ENCODE results near the gene SYDE1. TPM values are rescaled to one million over a fixed set of nuclear protein-coding genes. Genes with fewer than 3 reads are reported as not detected.

The SYDE1 gene
- total and polyA plus RNA-seq, 10 of the 15 experiments (the other 5 are each of a cell fraction or from before 2014, with no cell fraction given): not detected

- TF ChIP-seq E4F1 (IDR thresholded peaks at IDR 0.05; ENCODE audit: borderline replicate concordance, partially characterized antibody): no peak
- peak; percentile 99 for TF ChIP-seq RAD51 (IDR thresholded peaks at IDR 0.05)
- peak; percentile 98 for TF ChIP-seq NBN (IDR thresholded peaks at IDR 0.05)
- no peak for TF ChIP-seq CEBPB (IDR thresholded peaks at IDR 0.05; ENCODE audit: borderline replicate concordance in 1 of 2, low read depth in 2 of 2, low read length in 2 of 2)
- TF ChIP-seq ATF2 (IDR thresholded peaks at IDR 0.05; ENCODE audit: low read length): no peak
- TF ChIP-seq KDM1A (IDR thresholded peaks at IDR 0.05; ENCODE audit: borderline replicate concordance): no peak
- no peak for TF ChIP-seq MEF2A (IDR thresholded peaks at IDR 0.05; ENCODE audit: insufficient read depth, low read depth, low read length)
- peak; percentile 86 for TF ChIP-seq POLR2AphosphoS5 (IDR thresholded peaks at IDR 0.05; ENCODE audit: low read length)
- TF ChIP-seq PBX3 (IDR thresholded peaks at IDR 0.05; ENCODE audit: insufficient replicate concordance, low read depth, low read length): no peak
- TF ChIP-seq CBX3 (IDR thresholded peaks at IDR 0.05; ENCODE audit: borderline replicate concordance, low read depth): no peak
- TF ChIP-seq SIX5 (IDR thresholded peaks at IDR 0.05; ENCODE audit: low read depth, low read length, severe bottlenecking): no peak
- peak; percentile 81 for TF ChIP-seq ZNF687 (IDR thresholded peaks at IDR 0.05)
- TF ChIP-seq BCLAF1 (IDR thresholded peaks at IDR 0.05): no peak
- peak; percentile 94 for TF ChIP-seq ATF7 (IDR thresholded peaks at IDR 0.05; ENCODE audit: low read depth)
- TF ChIP-seq TCF7 (IDR thresholded peaks at IDR 0.05; ENCODE audit: borderline replicate concordance): no peak
- no peak for TF ChIP-seq HDAC2 (IDR thresholded peaks at IDR 0.05)
- TF ChIP-seq RELA (IDR thresholded peaks at IDR 0.05; ENCODE audit: borderline replicate concordance, partially characterized antibody): peak; percentile 86
- TF ChIP-seq CBFB (IDR thresholded peaks at IDR 0.05; ENCODE audit: low read depth): no peak
Observed at GRCh38 chr19:15125232-15126067, 18.2 kb downstream of the SYDE1 start (continued).
